B cell (primary cell): Measurements from ENCODE around the gene PHLDA3. TPM values are rescaled to one million over a fixed set of nuclear protein-coding genes. Genes with fewer than 3 reads are reported as not detected.

ENCODE experiments used
- ATAC-seq: fragments of 200-7000 bp; cut with Tn5 transposase; one replicate; pipeline ENCODE4 v1.10.0; 2021; ENCODE audit warnings: low read depth, mild to moderate bottlenecking, moderate number of reproducible peaks, moderate library complexity
- CTCF ChIA-PET: fragments of 350-600 bp; sonication (Branson Sonifier 250); formaldehyde crosslinking; loops from one replicate; lab custom pipeline; 2021; ENCODE audit warnings: antibody characterized with exemption, inconsistent platforms; lab: Charles Lee
- POLR2A ChIA-PET: fragments of 350-600 bp; sonication (Branson Sonifier 250); formaldehyde crosslinking; loops from one replicate; lab custom pipeline; 2021; ENCODE audit warnings: antibody characterized with exemption; lab: Charles Lee
- DNase-seq: peaks from one replicate; pipeline ENCODE4 v3.0.0; 2013
- H2AFZ ChIP-seq: 2 replicates; pipeline ENCODE4 v1.6.1; 2012; ENCODE audit warnings: mild to moderate bottlenecking, low read depth, low read length; ENCODE audit not compliant: insufficient read depth, poor library complexity, severe bottlenecking
- H3K27ac ChIP-seq, 2 donors: 1 replicate in 1 of 2; 2 replicates in 1 of 2; pipeline ENCODE4 v1.5.1; 2012 to 2013; ENCODE audit warnings: low read length in 2 of 2, mild to moderate bottlenecking in 2 of 2, moderate library complexity in 1 of 2
- H3K27me3 ChIP-seq, 4 experiments: fragments of 200-600 bp in 1 of 4; sonication (generic) in 1 of 4; replicated peaks in 1 of 4; 1 replicate in 2 of 4; 2 replicates in 2 of 4; pipeline versions ENCODE4 v1.6.1 to v1.7.0; 2013 to 2016; ENCODE audit warnings: low read length in 3 of 4, mild to moderate bottlenecking in 2 of 4, mixed read lengths in 1 of 4, moderate library complexity in 1 of 4; ENCODE audit not compliant: insufficient read depth in 4 of 4, control insufficient read depth in 3 of 4; ENCODE audit errors: control extremely low read depth in 1 of 4
- H3K36me3 ChIP-seq, 2 experiments: replicated peaks in 1 of 2; 1 replicate in 1 of 2; 2 replicates in 1 of 2; pipeline versions ENCODE4 v1.6.1 to v1.7.1; 2013; ENCODE audit warnings: low read length in 1 of 2; ENCODE audit not compliant: insufficient read depth in 2 of 2, control insufficient read depth in 1 of 2; ENCODE audit errors: control extremely low read depth in 1 of 2, extremely low read depth in 1 of 2
- H3K4me1 ChIP-seq, 2 donors: fragments of 200-600 bp in 1 of 2; sonication (generic) in 1 of 2; 1 replicate in 1 of 2; 2 replicates in 1 of 2; pipeline versions ENCODE4 v1.5.1 to v1.6.1; 2013 to 2017; ENCODE audit warnings: low read length in 2 of 2; ENCODE audit not compliant: control insufficient read depth in 2 of 2, insufficient read depth in 2 of 2
- H3K4me2 ChIP-seq: replicated peaks from 2 replicates; pipeline ENCODE3; 2012; ENCODE audit warnings: mild to moderate bottlenecking, low read depth, low read length; ENCODE audit not compliant: poor library complexity, severe bottlenecking
- H3K4me3 ChIP-seq, 5 experiments: fragments of 200-600 bp in 1 of 5; sonication (generic) in 1 of 5; 1 replicate in 3 of 5; 2 replicates in 2 of 5; pipeline versions ENCODE4 v1.5.1 to v1.7.0; 2011 to 2016; ENCODE audit warnings: low read length in 4 of 5, mild to moderate bottlenecking in 4 of 5, low read depth in 2 of 5, control low read depth in 1 of 5, moderate library complexity in 1 of 5; ENCODE audit not compliant: insufficient read depth in 1 of 5; ENCODE audit errors: control extremely low read depth in 1 of 5, extremely low read depth in 1 of 5
- H3K79me2 ChIP-seq: fragments of 200-600 bp; sonication (generic); one replicate; pipeline ENCODE4 v1.6.0; 2016; ENCODE audit warnings: low read length; ENCODE audit not compliant: control insufficient read depth, insufficient read depth
- H3K9ac ChIP-seq: fragments of 200-600 bp; sonication (generic); 2 replicates; pipeline ENCODE4 v1.6.1; 2017; ENCODE audit warnings: mild to moderate bottlenecking, low read length, moderate library complexity
- H3K9me3 ChIP-seq, 3 donors: one replicate each; pipeline versions ENCODE4 v1.6.1 to v1.7.1; 2013; ENCODE audit warnings: low read length in 2 of 3; ENCODE audit not compliant: control insufficient read depth in 2 of 3, insufficient read depth in 1 of 3; ENCODE audit errors: control extremely low read depth in 1 of 3
- H4K20me1 ChIP-seq: 2 replicates; pipeline ENCODE4 v1.6.0; 2012; ENCODE audit warnings: mild to moderate bottlenecking, low read length; ENCODE audit not compliant: insufficient read depth, control insufficient read depth, poor library complexity, severe bottlenecking
- H3K27ac Mint-ChIP-seq: one replicate; pipeline ENCODE4 v1.8.0; 2021; ENCODE audit warnings: mixed read lengths
- H3K27me3 Mint-ChIP-seq: one replicate; pipeline ENCODE4 v1.8.0; 2021; ENCODE audit warnings: mixed read lengths
- H3K4me1 Mint-ChIP-seq: one replicate; pipeline ENCODE4 v1.8.0; 2021; ENCODE audit warnings: mixed read lengths
- H3K4me3 Mint-ChIP-seq: one replicate; pipeline ENCODE4 v1.8.0; 2021; ENCODE audit warnings: mixed read lengths
- H3K9me3 Mint-ChIP-seq: one replicate; pipeline ENCODE4 v1.8.0; 2022; ENCODE audit warnings: mixed read lengths; ENCODE audit not compliant: insufficient read depth
- EZH2 ChIP-seq: IDR thresholded peaks from 2 replicates; pipeline ENCODE4 v1.6.1; 2012; ENCODE audit warnings: borderline replicate concordance, low read depth, mild to moderate bottlenecking, moderate library complexity, low read length; ENCODE audit not compliant: insufficient read depth, poor library complexity, severe bottlenecking
- WGBS: methylation state at CpG from one replicate; pipeline ENCODE4 v1.1.5; 2013; ENCODE audit warnings: missing lambda C conversion rate; ENCODE audit not compliant: insufficient coverage; 5-methylcytosine and 5-hydroxymethylcytosine counted together
- intact Hi-C: fragments of 100-400 bp; cut with micrococcal nuclease; formaldehyde crosslinking; loops from one replicate; pipeline ENCODE4 v1.10.0; 2022
- polyA plus RNA-seq: library from polyadenylated mRNA; depleted of rRNA; stranded (reverse); fragments of >200 nt; gene quantifications from 2 replicates; pipeline ENCODE4 v1.2.3, GENCODE V29; 2012
- total RNA-seq, 2 donors: library from RNA; stranded (reverse); fragments of 120-200 nt in 1 of 2; gene quantifications; 1 replicate in 1 of 2; 2 replicates in 1 of 2; pipeline versions ENCODE4 v1.2.3 to v1.2.4, GENCODE V29; 2013 to 2022
- TF ChIP-seq, protein P1 (sequence below): fragments of 200-600 bp; IDR thresholded peaks from one replicate; pipeline ENCODE4 v1.8.0; 2022; ENCODE audit warnings: antibody characterized with exemption, mild to moderate bottlenecking

PHLDA3 gene
- total and polyA plus RNA-seq, 2 donors (not counting 1 experiment from before 2014, with no cell fraction given) = 0.20 to 0.30 TPM

DNA sequence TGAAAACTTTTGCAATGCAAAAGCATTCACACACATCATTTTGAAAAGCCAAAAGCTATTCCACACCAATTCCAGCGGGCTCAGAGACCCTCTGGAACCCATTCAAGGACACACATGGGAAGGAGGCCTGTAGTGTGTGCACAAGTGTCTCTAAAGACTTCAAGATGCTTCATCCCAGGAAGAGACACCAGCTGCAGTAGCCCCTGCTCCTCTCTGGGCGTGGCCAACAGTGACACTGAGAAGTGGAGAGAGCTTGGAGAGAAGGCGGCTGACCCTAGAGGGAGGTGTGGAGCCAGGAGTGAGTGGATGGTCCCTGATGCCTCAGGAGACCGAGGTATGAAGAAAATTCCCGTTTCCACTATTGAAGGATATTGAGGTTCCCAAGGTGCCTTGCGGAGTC is 32.6 kb downstream of the PHLDA3 start:
- no peak for DNase-seq
- ChIA-PET CTCF (interaction anchor here (1.4 to 2.1 kb wide), 4 partner anchors 11 to 78 kb away, joined by 5 to 34 read pairs (median 16); no protein-coding TSS in a partner anchor), POLR2A (no interaction called here)
- Histone ChIP-seq H2AFZ (no peak overlapping the region), H3K27me3 (peaks cover 0 to 13% (median 4%) of the 10 kb centered on the region in 4 experiments), H3K36me3 (no peaks in the 10 kb centered on the region), H4K20me1 (no peaks in the 10 kb centered on the region), H3K27ac (no peak overlapping the region), H3K9ac (no peak overlapping the region), H3K4me3 (no peak overlapping the region), H3K4me1 (peaks cover 3 to 7% of the 10 kb centered on the region in 2 donors), H3K79me2 (no peaks in the 10 kb centered on the region), H3K9me3 (peaks cover 0 to 4% (median 0%) of the 10 kb centered on the region in 3 donors), H3K4me2 (no peak overlapping the region)
- no peak for TF ChIP-seq EZH2
- TF ChIP-seq, protein P1, sequence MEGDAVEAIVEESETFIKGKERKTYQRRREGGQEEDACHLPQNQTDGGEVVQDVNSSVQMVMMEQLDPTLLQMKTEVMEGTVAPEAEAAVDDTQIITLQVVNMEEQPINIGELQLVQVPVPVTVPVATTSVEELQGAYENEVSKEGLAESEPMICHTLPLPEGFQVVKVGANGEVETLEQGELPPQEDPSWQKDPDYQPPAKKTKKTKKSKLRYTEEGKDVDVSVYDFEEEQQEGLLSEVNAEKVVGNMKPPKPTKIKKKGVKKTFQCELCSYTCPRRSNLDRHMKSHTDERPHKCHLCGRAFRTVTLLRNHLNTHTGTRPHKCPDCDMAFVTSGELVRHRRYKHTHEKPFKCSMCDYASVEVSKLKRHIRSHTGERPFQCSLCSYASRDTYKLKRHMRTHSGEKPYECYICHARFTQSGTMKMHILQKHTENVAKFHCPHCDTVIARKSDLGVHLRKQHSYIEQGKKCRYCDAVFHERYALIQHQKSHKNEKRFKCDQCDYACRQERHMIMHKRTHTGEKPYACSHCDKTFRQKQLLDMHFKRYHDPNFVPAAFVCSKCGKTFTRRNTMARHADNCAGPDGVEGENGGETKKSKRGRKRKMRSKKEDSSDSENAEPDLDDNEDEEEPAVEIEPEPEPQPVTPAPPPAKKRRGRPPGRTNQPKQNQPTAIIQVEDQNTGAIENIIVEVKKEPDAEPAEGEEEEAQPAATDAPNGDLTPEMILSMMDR = no peak
- 52% methylated on average over 2 of the region's 6 CpGs for WGBS
- ATAC-seq = no peak
- intact Hi-C loops = no loop called here
- Mint-ChIP-seq H3K4me1 (peaks cover 7% of the 10 kb centered on the region), H3K27ac (no peak overlapping the region), H3K4me3 (no peak overlapping the region), H3K27me3 (peaks cover 26% of the 10 kb centered on the region), H3K9me3 (no peaks in the 10 kb centered on the region)

DNA sequence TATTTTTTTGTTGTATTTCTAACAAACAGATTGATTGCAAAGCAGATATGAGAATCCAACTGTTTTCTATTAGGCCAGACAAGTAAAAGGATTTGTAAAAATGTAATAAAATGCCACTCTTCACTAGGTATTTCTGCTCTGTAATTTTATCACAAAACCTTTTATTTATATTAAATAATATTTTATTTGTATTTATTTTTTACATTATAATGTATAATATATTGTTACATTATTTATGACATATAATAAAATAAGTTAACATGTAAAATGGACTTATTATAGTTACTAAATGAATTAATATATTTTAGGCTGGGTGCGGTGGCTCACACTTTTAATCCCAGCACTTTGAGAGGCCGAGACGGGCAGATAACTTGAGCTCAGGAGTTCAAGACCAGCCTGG is 34.7 kb downstream of the PHLDA3 start:
- CTCF ChIA-PET = interaction anchor here (1.2 to 1.7 kb wide), 2 partner anchors 76 to 79 kb away, joined by 3 to 10 read pairs; no protein-coding TSS in a partner anchor
- H3K4me3 Mint-ChIP-seq = no peak overlapping the region

More for the DNA sequence above, 34.7 kb downstream of the PHLDA3 start:
- Mint-ChIP-seq H3K4me1 (peaks cover 7% of the 10 kb centered on the region), H3K9me3 (no peaks in the 10 kb centered on the region), H3K27ac (no peak overlapping the region), H3K27me3 (peaks cover 32% of the 10 kb centered on the region)
- Histone ChIP-seq H3K4me2 (no peak overlapping the region), H3K4me1 (peaks cover 3 to 7% of the 10 kb centered on the region in 2 donors), H3K79me2 (no peaks in the 10 kb centered on the region), H3K9ac (no peak overlapping the region), H3K9me3 (no peaks in the 10 kb centered on the region), H3K27me3 (peaks cover 0 to 13% (median 4%) of the 10 kb centered on the region in 4 experiments), H3K4me3 (no peak overlapping the region), H3K27ac (no peak overlapping the region), H3K36me3 (no peaks in the 10 kb centered on the region), H2AFZ (no peak overlapping the region), H4K20me1 (no peaks in the 10 kb centered on the region)
- 81% methylated on average over 3 of the region's 3 CpGs for WGBS
- ATAC-seq (no peak), DNase-seq (no peak)
- intact Hi-C loops = loop anchor here (2.0 kb wide), 1 partner anchor 47 kb away; no protein-coding TSS in a partner anchor
- no peak for TF ChIP-seq EZH2
- TF ChIP-seq, protein P1 = no peak
- POLR2A ChIA-PET = no interaction called here
